Neutrophil (primary cell): Measurements from ENCODE around the gene EXOC3.

Experiments
- H3K27ac ChIP-seq: fragments of 200-600 bp; sonication (generic); 2 replicates; pipeline ENCODE4 v1.5.1; 2016; ENCODE audit warnings: mild to moderate bottlenecking, moderate library complexity
- H3K27me3 ChIP-seq: fragments of 200-600 bp; sonication (generic); 2 replicates; pipeline ENCODE4 v1.6.0; 2016; ENCODE audit warnings: mild to moderate bottlenecking
- H3K36me3 ChIP-seq: fragments of 200-600 bp; sonication (generic); 2 replicates; pipeline ENCODE4 v1.5.1; 2017
- H3K4me1 ChIP-seq, 2 experiments: fragments of 200-600 bp in 1 of 2; sonication (generic) in 1 of 2; 1 replicate in 1 of 2; 2 replicates in 1 of 2; pipeline versions ENCODE4 v1.5.1 to v1.6.1; 2013 to 2016; ENCODE audit warnings: low read depth in 1 of 2, low read length in 1 of 2, mild to moderate bottlenecking in 1 of 2, moderate library complexity in 1 of 2; ENCODE audit not compliant: control insufficient read depth in 1 of 2, insufficient read depth in 1 of 2
- H3K4me3 ChIP-seq, 2 experiments: fragments of 200-600 bp in 1 of 2; sonication (generic) in 1 of 2; 1 replicate in 1 of 2; 2 replicates in 1 of 2; pipeline ENCODE4 v1.5.1; 2013 to 2016; ENCODE audit warnings: low read depth in 1 of 2, low read length in 1 of 2, mild to moderate bottlenecking in 1 of 2, moderate library complexity in 1 of 2
- H3K9me3 ChIP-seq: fragments of 200-600 bp; sonication (generic); 2 replicates; pipeline ENCODE4 v1.5.1; 2016
- TF ChIP-seq, protein P1 (sequence below): fragments of 200-600 bp; sonication (generic); IDR thresholded peaks from 2 replicates; pipeline ENCODE4 v1.5.1; 2016; ENCODE audit warnings: antibody characterized with exemption

Gene EXOC3

DNA sequence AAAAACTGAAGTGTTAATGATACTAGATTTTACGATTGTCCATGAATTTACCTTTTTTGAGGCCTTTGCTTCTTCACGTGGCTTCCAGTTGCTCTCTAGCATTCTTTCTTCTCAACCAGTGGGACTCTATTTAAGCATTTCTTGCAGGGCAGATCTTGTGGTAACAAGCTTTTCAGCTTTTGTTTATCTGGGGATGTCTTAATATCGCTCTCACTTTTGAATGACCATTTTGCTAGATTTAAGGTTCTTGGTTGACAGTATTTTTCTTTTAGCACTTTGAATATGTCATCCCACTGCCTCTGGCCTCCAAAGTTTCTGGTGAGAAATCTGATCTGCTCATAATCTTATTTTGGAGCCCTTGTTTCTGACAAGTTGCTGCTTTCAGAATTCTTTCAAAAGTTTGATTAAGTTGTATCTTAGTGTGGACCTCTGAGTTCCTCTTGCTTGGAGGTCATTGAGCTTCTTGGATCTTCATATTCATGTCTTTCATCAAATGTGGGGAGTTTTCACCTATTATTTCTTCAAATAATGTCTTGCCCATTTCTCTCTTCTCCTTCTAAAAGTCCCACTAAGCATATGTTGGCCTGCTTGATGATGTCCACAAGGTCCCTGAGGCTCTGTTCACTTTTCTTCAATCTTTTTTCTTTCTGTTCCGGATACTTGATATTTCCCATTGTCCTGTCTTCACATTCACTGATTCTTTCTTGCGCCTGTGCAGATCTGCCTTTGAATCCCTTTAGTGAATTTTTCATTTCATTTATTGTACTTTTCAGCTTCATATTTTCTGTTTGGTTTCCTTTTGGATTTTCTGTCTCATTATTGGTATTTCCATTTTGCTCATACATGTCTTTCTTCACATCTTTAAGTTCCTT lies 8.8 kb downstream of the EXOC3 start:
- TF ChIP-seq, protein P1, sequence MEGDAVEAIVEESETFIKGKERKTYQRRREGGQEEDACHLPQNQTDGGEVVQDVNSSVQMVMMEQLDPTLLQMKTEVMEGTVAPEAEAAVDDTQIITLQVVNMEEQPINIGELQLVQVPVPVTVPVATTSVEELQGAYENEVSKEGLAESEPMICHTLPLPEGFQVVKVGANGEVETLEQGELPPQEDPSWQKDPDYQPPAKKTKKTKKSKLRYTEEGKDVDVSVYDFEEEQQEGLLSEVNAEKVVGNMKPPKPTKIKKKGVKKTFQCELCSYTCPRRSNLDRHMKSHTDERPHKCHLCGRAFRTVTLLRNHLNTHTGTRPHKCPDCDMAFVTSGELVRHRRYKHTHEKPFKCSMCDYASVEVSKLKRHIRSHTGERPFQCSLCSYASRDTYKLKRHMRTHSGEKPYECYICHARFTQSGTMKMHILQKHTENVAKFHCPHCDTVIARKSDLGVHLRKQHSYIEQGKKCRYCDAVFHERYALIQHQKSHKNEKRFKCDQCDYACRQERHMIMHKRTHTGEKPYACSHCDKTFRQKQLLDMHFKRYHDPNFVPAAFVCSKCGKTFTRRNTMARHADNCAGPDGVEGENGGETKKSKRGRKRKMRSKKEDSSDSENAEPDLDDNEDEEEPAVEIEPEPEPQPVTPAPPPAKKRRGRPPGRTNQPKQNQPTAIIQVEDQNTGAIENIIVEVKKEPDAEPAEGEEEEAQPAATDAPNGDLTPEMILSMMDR = no peak
- H3K4me1 ChIP-seq = peaks cover 22% of the 10 kb centered on the region in 2 experiments
- H3K9me3 ChIP-seq = no peaks in the 10 kb centered on the region
- peaks cover 84% of the 10 kb centered on the region for H3K36me3 ChIP-seq
- no peak overlapping the region for H3K27ac ChIP-seq
- no peak overlapping the region for H3K4me3 ChIP-seq
- no peaks in the 10 kb centered on the region for H3K27me3 ChIP-seq

DNA sequence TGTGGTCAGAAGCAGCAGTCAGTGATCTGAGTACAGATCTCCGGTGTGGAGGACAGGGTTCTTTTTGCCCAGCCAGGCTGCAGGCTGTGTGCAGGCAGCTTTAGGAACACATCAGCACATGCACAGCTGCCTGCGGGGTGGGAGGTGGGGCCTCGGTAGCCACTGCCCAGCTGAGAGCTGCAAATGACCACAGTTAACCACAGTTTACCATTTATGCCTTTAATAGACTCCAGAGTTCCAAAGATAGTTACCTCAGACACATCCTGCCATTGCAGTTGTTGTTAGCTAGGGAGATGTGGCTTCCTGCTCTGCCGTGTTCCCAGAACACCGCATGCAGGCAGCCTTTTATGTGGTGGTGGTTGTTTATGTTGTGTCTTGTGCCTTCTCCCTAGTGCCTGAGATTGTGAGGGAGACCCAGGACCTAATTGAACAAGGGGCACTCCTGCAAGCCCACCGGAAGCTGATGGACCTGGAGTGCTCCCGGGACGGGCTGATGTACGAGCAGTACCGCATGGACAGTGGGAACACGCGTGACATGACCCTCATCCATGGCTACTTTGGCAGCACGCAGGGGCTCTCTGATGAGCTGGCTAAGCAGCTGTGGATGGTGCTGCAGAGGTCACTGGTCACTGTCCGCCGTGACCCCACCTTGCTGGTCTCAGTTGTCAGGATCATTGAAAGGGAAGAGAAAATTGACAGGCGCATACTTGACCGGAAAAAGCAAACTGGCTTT lies 10.2 kb downstream of the EXOC3 start:
- no peak overlapping the region for H3K27ac ChIP-seq
- no peaks in the 10 kb centered on the region for H3K9me3 ChIP-seq
- no peak overlapping the region for H3K4me3 ChIP-seq
- H3K36me3 ChIP-seq = peaks cover 84% of the 10 kb centered on the region
- no peaks in the 10 kb centered on the region for H3K27me3 ChIP-seq
- TF ChIP-seq, protein P1 = no peak
- H3K4me1 ChIP-seq = peaks cover 9% of the 10 kb centered on the region in 2 experiments

DNA sequence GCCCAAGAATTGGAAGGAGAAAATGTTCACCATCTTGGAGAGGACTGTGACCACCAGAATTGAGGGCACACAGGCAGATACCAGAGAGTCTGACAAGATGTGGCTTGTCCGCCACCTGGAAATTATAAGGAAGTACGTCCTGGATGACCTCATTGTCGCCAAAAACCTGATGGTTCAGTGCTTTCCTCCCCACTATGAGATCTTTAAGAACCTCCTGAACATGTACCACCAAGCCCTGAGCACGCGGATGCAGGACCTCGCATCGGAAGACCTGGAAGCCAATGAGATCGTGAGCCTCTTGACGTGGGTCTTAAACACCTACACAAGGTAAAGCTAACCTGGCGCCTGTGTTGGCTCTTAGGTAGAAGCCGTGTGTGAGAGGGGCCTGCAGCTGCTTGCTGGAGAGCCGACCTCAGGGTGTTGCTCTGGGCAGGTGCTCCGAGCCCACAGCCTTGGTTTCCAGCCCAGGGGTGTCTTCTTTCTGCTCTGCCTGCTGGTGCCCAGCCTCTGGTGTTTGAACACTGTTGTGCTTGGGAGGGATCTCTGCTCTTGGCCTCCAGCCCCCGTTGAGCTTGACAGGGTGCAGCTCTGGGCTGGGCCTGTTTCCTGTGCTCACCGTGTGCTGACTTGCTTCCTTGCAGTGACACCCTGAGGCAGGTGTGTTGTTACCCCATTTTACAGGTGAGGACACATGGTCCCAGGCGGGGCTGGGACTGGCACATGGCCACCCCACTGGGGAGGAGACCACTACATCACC lies 10.9 kb downstream of the EXOC3 start:
- no peaks in the 10 kb centered on the region for H3K9me3 ChIP-seq
- TF ChIP-seq, protein P1 = no peak
- H3K27ac ChIP-seq = no peak overlapping the region
- peaks cover under 1 to 2% of the 10 kb centered on the region in 2 experiments for H3K4me1 ChIP-seq
- H3K27me3 ChIP-seq = no peaks in the 10 kb centered on the region
- H3K4me3 ChIP-seq = no peak overlapping the region
- H3K36me3 ChIP-seq = peaks cover 84% of the 10 kb centered on the region

DNA sequence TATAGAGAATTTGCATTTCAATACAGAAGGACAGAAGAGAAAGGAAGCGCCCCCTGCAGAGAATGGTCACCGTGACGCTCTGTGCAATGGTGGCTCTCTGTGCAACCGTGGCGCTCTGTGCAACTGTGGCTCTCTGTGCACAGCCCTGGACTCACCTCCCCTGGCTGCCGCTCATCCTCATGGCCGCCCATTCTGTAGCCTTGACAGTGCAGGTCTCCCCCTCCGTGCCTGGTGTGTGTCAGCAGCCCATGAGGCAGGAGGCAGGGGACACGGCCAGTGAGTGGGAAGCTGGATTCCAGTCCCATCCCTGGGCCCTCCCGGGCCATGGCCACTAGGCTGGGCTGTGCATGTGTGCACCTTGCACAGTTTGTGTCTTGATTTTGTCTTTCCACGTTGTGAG lies 12.0 kb downstream of the EXOC3 start:
- H3K4me1 ChIP-seq = no peaks in the 10 kb centered on the region
- H3K27me3 ChIP-seq = no peaks in the 10 kb centered on the region
- H3K9me3 ChIP-seq = no peaks in the 10 kb centered on the region
- H3K36me3 ChIP-seq = peaks cover 84% of the 10 kb centered on the region
- no peak overlapping the region for H3K4me3 ChIP-seq
- TF ChIP-seq, protein P1 = no peak
- no peak overlapping the region for H3K27ac ChIP-seq

DNA sequence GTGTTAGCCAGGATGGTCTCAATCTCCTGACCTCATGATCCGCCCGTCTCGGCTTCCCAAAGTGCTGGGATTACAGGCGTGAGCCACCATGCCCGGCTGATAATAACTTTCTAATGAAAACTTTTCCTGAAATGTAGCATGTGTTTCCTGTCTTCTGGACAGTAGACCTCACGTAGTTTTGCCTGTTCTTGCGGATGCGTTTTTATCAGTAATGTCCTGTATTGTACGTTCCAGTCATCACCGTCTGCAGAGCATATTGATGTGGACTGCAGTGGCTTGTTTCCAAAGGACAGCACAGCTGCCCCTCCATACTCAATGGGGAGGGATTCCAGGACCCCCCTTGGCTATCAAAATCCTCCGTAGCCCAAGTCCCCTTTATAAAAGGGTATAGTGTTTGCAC lies 12.8 kb downstream of the EXOC3 start:
- peaks cover 86% of the 10 kb centered on the region for H3K36me3 ChIP-seq

More for the DNA sequence above, 12.8 kb downstream of the EXOC3 start:
- no peaks in the 10 kb centered on the region for H3K27me3 ChIP-seq
- H3K27ac ChIP-seq = no peak overlapping the region
- TF ChIP-seq, protein P1 = no peak
- H3K9me3 ChIP-seq = no peaks in the 10 kb centered on the region
- H3K4me3 ChIP-seq = no peak overlapping the region
- no peaks in the 10 kb centered on the region for H3K4me1 ChIP-seq
